CD4-positive, CD25-positive, alpha-beta regulatory T cell (primary cell): ENCODE results near the gene DTNB. TPM values are rescaled to one million over a fixed set of nuclear protein-coding genes. Genes with fewer than 3 reads are reported as not detected.

Source experiments
- ATAC-seq, 2 donors: fragments of 150-1000 bp; cut with Tn5 transposase; one replicate each; pipeline ENCODE4 v1.10.0; 2021; ENCODE audit warnings: low read depth in 2 of 2, moderate number of reproducible peaks in 2 of 2, moderate library complexity in 1 of 2
- DNase-seq, 3 donors: peaks; one replicate each; pipeline versions ENCODE4 v3.0.0 to v3.0.0-alpha.2; 2012 to 2022; ENCODE audit warnings: mixed read lengths in 1 of 3
- H3K27ac ChIP-seq: one replicate; pipeline ENCODE4 v1.7.0; 2013; ENCODE audit warnings: mild to moderate bottlenecking, low read length; ENCODE audit not compliant: insufficient read depth, poor library complexity, severe bottlenecking
- H3K27me3 ChIP-seq: one replicate; pipeline ENCODE4 v1.7.0; 2013; ENCODE audit warnings: low read length; ENCODE audit not compliant: control insufficient read depth, insufficient read depth
- H3K36me3 ChIP-seq: one replicate; pipeline ENCODE4 v1.7.0; 2013; ENCODE audit warnings: mild to moderate bottlenecking, low read length, moderate library complexity; ENCODE audit not compliant: control insufficient read depth, insufficient read depth
- H3K4me1 ChIP-seq: 2 replicates; pipeline ENCODE4 v1.7.0; 2013; ENCODE audit warnings: mild to moderate bottlenecking, low read length; ENCODE audit not compliant: insufficient read depth, control insufficient read depth, poor library complexity, severe bottlenecking
- H3K4me3 ChIP-seq: one replicate; pipeline ENCODE4 v1.7.0; 2013; ENCODE audit warnings: low read depth, mild to moderate bottlenecking, low read length, moderate library complexity
- H3K9me3 ChIP-seq, 2 experiments: 1 replicate in 1 of 2; 2 replicates in 1 of 2; pipeline ENCODE4 v1.7.0; 2013; ENCODE audit warnings: low read length in 2 of 2, mild to moderate bottlenecking in 1 of 2, moderate library complexity in 1 of 2; ENCODE audit not compliant: control insufficient read depth in 2 of 2
- H3K27ac Mint-ChIP-seq, 3 donors: one replicate each; pipeline ENCODE4 v1.8.0; 2020 to 2022; ENCODE audit warnings: mild to moderate bottlenecking in 3 of 3, mixed read lengths in 3 of 3, moderate library complexity in 2 of 3
- H3K27me3 Mint-ChIP-seq: one replicate; pipeline ENCODE4 v1.8.0; 2022; ENCODE audit warnings: mild to moderate bottlenecking, mixed read lengths
- H3K36me3 Mint-ChIP-seq: one replicate; pipeline ENCODE4 v1.8.0; 2020; ENCODE audit warnings: mixed read lengths
- H3K4me1 Mint-ChIP-seq, 4 donors: one replicate each; pipeline ENCODE4 v1.8.0; 2020 to 2022; ENCODE audit warnings: mixed read lengths in 4 of 4, mild to moderate bottlenecking in 1 of 4
- H3K4me3 Mint-ChIP-seq, 4 donors: one replicate each; pipeline ENCODE4 v1.8.0; 2020 to 2022; ENCODE audit warnings: mild to moderate bottlenecking in 4 of 4, mixed read lengths in 4 of 4, moderate library complexity in 3 of 4
- H3K9me3 Mint-ChIP-seq, 7 donors: one replicate each; pipeline ENCODE4 v1.8.0; 2020 to 2022; ENCODE audit warnings: mixed read lengths in 7 of 7, mild to moderate bottlenecking in 3 of 7, moderate library complexity in 2 of 7
- polyA plus RNA-seq, 4 donors: library from polyadenylated mRNA; unstranded; fragments of 300-500 nt; fragmentation: Illumina TruSeq; gene quantifications; one replicate each; pipeline ENCODE4 v1.2.3, GENCODE V29; 2021
- total RNA-seq: library from RNA; stranded (reverse); gene quantifications from one replicate; pipeline ENCODE4 v1.2.3, GENCODE V29; 2022

DTNB gene
- total and polyA plus RNA-seq, 5 donors from 2014 or later = 11.5 to 50.1 (median 15.0) TPM

GRCh38 chr2:25381502-25381901 is 291.9 kb downstream of the DTNB start:
- H3K36me3 ChIP-seq = no peaks in the 10 kb centered on the region
- peaks cover 27% of the 10 kb centered on the region for H3K36me3 Mint-ChIP-seq
- H3K4me1 Mint-ChIP-seq = peaks cover 0 to 28% (median 21%) of the 10 kb centered on the region in 4 donors
- no peaks in the 10 kb centered on the region for H3K27me3 Mint-ChIP-seq
- peaks cover 0 to 2% (median 0%) of the 10 kb centered on the region in 7 donors for H3K9me3 Mint-ChIP-seq
- no peaks in the 10 kb centered on the region for H3K27me3 ChIP-seq
- H3K4me1 ChIP-seq = peaks cover 26% of the 10 kb centered on the region
- DNase-seq (no peak), ATAC-seq (no peak)
- H3K4me3 Mint-ChIP-seq = peak overlapping the region in 1 of 4 donors; percentile 11
- H3K4me3 ChIP-seq = no peak overlapping the region
- H3K9me3 ChIP-seq = no peaks in the 10 kb centered on the region
- H3K27ac ChIP-seq = no peak overlapping the region
- H3K27ac Mint-ChIP-seq = peak overlapping the region in 1 of 3 donors; percentile 74

- H3K4me3 Mint-ChIP-seq = peak overlapping the region in 1 of 4 donors; percentile 11
- Histone ChIP-seq H3K36me3 (no peaks in the 10 kb centered on the region), H3K27me3 (no peaks in the 10 kb centered on the region), H3K9me3 (no peaks in the 10 kb centered on the region), H3K4me3 (no peak overlapping the region), H3K27ac (no peak overlapping the region), H3K4me1 (peaks cover 28% of the 10 kb centered on the region)
- H3K4me1 Mint-ChIP-seq = peaks cover 0 to 34% (median 25%) of the 10 kb centered on the region in 4 donors
- no peak for DNase-seq
- no peaks in the 10 kb centered on the region for H3K27me3 Mint-ChIP-seq
- peaks cover 25% of the 10 kb centered on the region for H3K36me3 Mint-ChIP-seq
- H3K27ac Mint-ChIP-seq = peak overlapping the region in 1 of 3 donors; percentile 74
- ATAC-seq = no peak
- H3K9me3 Mint-ChIP-seq = peaks cover 0 to 2% (median 0%) of the 10 kb centered on the region in 7 donors
These were observed 292.6 kb downstream of the DTNB start for GRCh38 chr2:25380586-25381375.

GRCh38 chr2:25380023-25380422 is 293.4 kb downstream of the DTNB start:
- ATAC-seq (no peak), DNase-seq (no peak)
- Histone ChIP-seq H3K4me3 (no peak overlapping the region), H3K27me3 (no peaks in the 10 kb centered on the region), H3K4me1 (peaks cover 28% of the 10 kb centered on the region), H3K36me3 (no peaks in the 10 kb centered on the region), H3K9me3 (no peaks in the 10 kb centered on the region), H3K27ac (no peak overlapping the region)
- H3K4me3 Mint-ChIP-seq = peak overlapping the region in 2 of 4 donors; percentile 11 to 35
- peak overlapping the region in 1 of 3 donors; percentile 51 for H3K27ac Mint-ChIP-seq
- H3K36me3 Mint-ChIP-seq = peaks cover 30% of the 10 kb centered on the region
- H3K9me3 Mint-ChIP-seq = peaks cover 0 to 2% (median 0%) of the 10 kb centered on the region in 7 donors
- no peaks in the 10 kb centered on the region for H3K27me3 Mint-ChIP-seq
- peaks cover 0 to 38% (median 25%) of the 10 kb centered on the region in 4 donors for H3K4me1 Mint-ChIP-seq

GRCh38 chr2:25379535-25379934 is 293.8 kb downstream of the DTNB start:
- H3K4me1 ChIP-seq = peaks cover 28% of the 10 kb centered on the region
- no peak overlapping the region for H3K27ac ChIP-seq
- Mint-ChIP-seq H3K4me1 (peaks cover 0 to 38% (median 25%) of the 10 kb centered on the region in 4 donors), H3K36me3 (peaks cover 32% of the 10 kb centered on the region), H3K9me3 (peaks cover 0 to 2% (median 0%) of the 10 kb centered on the region in 7 donors), H3K27me3 (no peaks in the 10 kb centered on the region), H3K27ac (peak overlapping the region in 2 of 3 donors; percentile 44 to 51), H3K4me3 (peak overlapping the region in 3 of 4 donors; percentile 10 to 35 (median 11))
- H3K4me3 ChIP-seq = no peak overlapping the region
- H3K9me3 ChIP-seq = no peaks in the 10 kb centered on the region
- ATAC-seq (no peak), DNase-seq (no peak)
- H3K27me3 ChIP-seq = no peaks in the 10 kb centered on the region
- H3K36me3 ChIP-seq = no peaks in the 10 kb centered on the region

- H3K27me3 Mint-ChIP-seq = no peaks in the 10 kb centered on the region
- peak overlapping the region in 1 of 4 donors; percentile 10 for H3K4me3 Mint-ChIP-seq
- ATAC-seq (no peak), DNase-seq (no peak)
- Histone ChIP-seq H3K9me3 (no peaks in the 10 kb centered on the region), H3K4me3 (no peak overlapping the region), H3K36me3 (no peaks in the 10 kb centered on the region), H3K27me3 (no peaks in the 10 kb centered on the region), H3K27ac (no peak overlapping the region), H3K4me1 (peaks cover 28% of the 10 kb centered on the region)
- H3K36me3 Mint-ChIP-seq = peaks cover 33% of the 10 kb centered on the region
- peak overlapping the region in 1 of 3 donors; percentile 43 for H3K27ac Mint-ChIP-seq
- peaks cover 0 to 38% (median 24%) of the 10 kb centered on the region in 4 donors for H3K4me1 Mint-ChIP-seq
- peaks cover 0 to 2% (median 0%) of the 10 kb centered on the region in 7 donors for H3K9me3 Mint-ChIP-seq
These were observed 294.5 kb downstream of the DTNB start for GRCh38 chr2:25378731-25379490.

GRCh38 chr2:25377822-25378421 is 295.5 kb downstream of the DTNB start:
- peaks cover 33% of the 10 kb centered on the region for H3K36me3 Mint-ChIP-seq
- no peak for DNase-seq
- peak overlapping the region; percentile 77 for H3K27ac ChIP-seq
- H3K9me3 Mint-ChIP-seq = peaks cover 0 to 2% (median 0%) of the 10 kb centered on the region in 7 donors
- ATAC-seq = no peak
- H3K36me3 ChIP-seq = no peaks in the 10 kb centered on the region
- no peak overlapping the region for H3K4me3 ChIP-seq
- no peaks in the 10 kb centered on the region for H3K27me3 Mint-ChIP-seq
- H3K4me3 Mint-ChIP-seq = peak overlapping the region in 2 of 4 donors; percentile 53 to 84
- H3K4me1 Mint-ChIP-seq = peaks cover 0 to 38% (median 24%) of the 10 kb centered on the region in 4 donors
- peaks cover 28% of the 10 kb centered on the region for H3K4me1 ChIP-seq
- no peaks in the 10 kb centered on the region for H3K27me3 ChIP-seq
- peak overlapping the region; percentile 93 to 98 (median 97) for H3K27ac Mint-ChIP-seq
- H3K9me3 ChIP-seq = no peaks in the 10 kb centered on the region
